Measurements from ENCODE around the gene KIF21B. TPM values are rescaled to one million over a fixed set of nuclear protein-coding genes. Genes with fewer than 3 reads are reported as not detected.
A peak's percentile ranks its signal among the peaks of the same experiment; 100 is the strongest.

The KIF21B gene
- total and polyA plus RNA-seq, 9 donors, result 0.58 to 1.2 (median 0.95) TPM

- Histone ChIP-seq H3K4me1 (ENCODE audit: control insufficient read depth, insufficient read depth, low read length) (peaks cover 6% of the 10 kb centered on the region), H3K9me3 (replicated peaks; ENCODE audit: control insufficient read depth, low read depth, low read length) (no peaks in the 10 kb centered on the region), H3K27me3 (ENCODE audit: control insufficient read depth, insufficient read depth, low read length) (peaks cover 4% of the 10 kb centered on the region), H3K4me3 (ENCODE audit: low read length) (no peak overlapping the region), H3K27ac (ENCODE audit: low read length) (no peak overlapping the region), H3K36me3 (ENCODE audit: control insufficient read depth, insufficient read depth, low read length) (no peaks in the 10 kb centered on the region)
- DNase-seq, result no peak
- no CpG with 5 or more reads among the region's 1 CpG for WGBS (ENCODE audit: insufficient coverage)
Measured at GRCh38 chr1:201032408-201032807, 8.9 kb upstream of the KIF21B start.

GRCh38 chr1:201028461-201028889 lies 5.0 kb upstream of the KIF21B start:
- Histone ChIP-seq H3K4me3 (ENCODE audit: low read length) (no peak overlapping the region), H3K27ac (ENCODE audit: low read length) (no peak overlapping the region), H3K27me3 (ENCODE audit: control insufficient read depth, insufficient read depth, low read length) (peaks cover 4% of the 10 kb centered on the region), H3K36me3 (ENCODE audit: control insufficient read depth, insufficient read depth, low read length) (no peaks in the 10 kb centered on the region), H3K9me3 (replicated peaks; ENCODE audit: control insufficient read depth, low read depth, low read length) (no peaks in the 10 kb centered on the region), H3K4me1 (ENCODE audit: control insufficient read depth, insufficient read depth, low read length) (peaks cover 33% of the 10 kb centered on the region)
- WGBS (ENCODE audit: insufficient coverage), result 81% methylated on average over 3 of the region's 7 CpGs
- no peak for DNase-seq

GRCh38 chr1:201026836-201027235 lies 3.3 kb upstream of the KIF21B start:
- DNase-seq, result no peak
- Histone ChIP-seq H3K4me3 (ENCODE audit: low read length) (no peak overlapping the region), H3K27ac (ENCODE audit: low read length) (no peak overlapping the region), H3K27me3 (ENCODE audit: control insufficient read depth, insufficient read depth, low read length) (peaks cover 16% of the 10 kb centered on the region), H3K9me3 (replicated peaks; ENCODE audit: control insufficient read depth, low read depth, low read length) (no peaks in the 10 kb centered on the region), H3K4me1 (ENCODE audit: control insufficient read depth, insufficient read depth, low read length) (peaks cover 39% of the 10 kb centered on the region), H3K36me3 (ENCODE audit: control insufficient read depth, insufficient read depth, low read length) (no peaks in the 10 kb centered on the region)
- no CpG with 5 or more reads among the region's 3 CpGs for WGBS (ENCODE audit: insufficient coverage)

GRCh38 chr1:201026234-201026633 lies 2.7 kb upstream of the KIF21B start:
- H3K27me3 ChIP-seq (ENCODE audit: control insufficient read depth, insufficient read depth, low read length), result peaks cover 22% of the 10 kb centered on the region
- H3K4me1 ChIP-seq (ENCODE audit: control insufficient read depth, insufficient read depth, low read length), result peaks cover 39% of the 10 kb centered on the region
- no peak overlapping the region for H3K4me3 ChIP-seq (ENCODE audit: low read length)
- H3K36me3 ChIP-seq (ENCODE audit: control insufficient read depth, insufficient read depth, low read length), result no peaks in the 10 kb centered on the region
- DNase-seq, result no peak
- H3K9me3 ChIP-seq (replicated peaks; ENCODE audit: control insufficient read depth, low read depth, low read length), result no peaks in the 10 kb centered on the region
- WGBS (ENCODE audit: insufficient coverage), result 40% methylated on average over 1 of the region's 3 CpGs
- H3K27ac ChIP-seq (ENCODE audit: low read length), result no peak overlapping the region

- no peak overlapping the region for H3K27ac ChIP-seq (ENCODE audit: low read length)
- H3K9me3 ChIP-seq (replicated peaks; ENCODE audit: control insufficient read depth, low read depth, low read length), result no peaks in the 10 kb centered on the region
- no peak for DNase-seq
- peaks cover 23% of the 10 kb centered on the region for H3K27me3 ChIP-seq (ENCODE audit: control insufficient read depth, insufficient read depth, low read length)
- WGBS (ENCODE audit: insufficient coverage), result 64% methylated on average over 7 of the region's 7 CpGs
- no peak overlapping the region for H3K4me3 ChIP-seq (ENCODE audit: low read length)
- peaks cover 43% of the 10 kb centered on the region for H3K4me1 ChIP-seq (ENCODE audit: control insufficient read depth, insufficient read depth, low read length)
- H3K36me3 ChIP-seq (ENCODE audit: control insufficient read depth, insufficient read depth, low read length), result no peaks in the 10 kb centered on the region
Measured at GRCh38 chr1:201025571-201026002, 2.1 kb upstream of the KIF21B start.

GRCh38 chr1:201024625-201024998 lies 1.1 kb upstream of the KIF21B start:
- 100% methylated on average over 1 of the region's 2 CpGs for WGBS (ENCODE audit: insufficient coverage)

GRCh38 chr1:201023920-201024624 lies 558 bp upstream of the KIF21B start:
- Histone ChIP-seq H3K27ac (ENCODE audit: low read length) (no peak overlapping the region), H3K4me3 (ENCODE audit: low read length) (no peak overlapping the region), H3K4me1 (ENCODE audit: control insufficient read depth, insufficient read depth, low read length) (peaks cover 47% of the 10 kb centered on the region)

More at GRCh38 chr1:201024625-201024998, 1.1 kb upstream of the KIF21B start:
- Histone ChIP-seq H3K4me1 (ENCODE audit: control insufficient read depth, insufficient read depth, low read length) (peaks cover 47% of the 10 kb centered on the region), H3K4me3 (ENCODE audit: low read length) (no peak overlapping the region), H3K27me3 (ENCODE audit: control insufficient read depth, insufficient read depth, low read length) (peaks cover 25% of the 10 kb centered on the region), H3K27ac (ENCODE audit: low read length) (no peak overlapping the region), H3K36me3 (ENCODE audit: control insufficient read depth, insufficient read depth, low read length) (no peaks in the 10 kb centered on the region), H3K9me3 (replicated peaks; ENCODE audit: control insufficient read depth, low read depth, low read length) (no peaks in the 10 kb centered on the region)
- no peak for DNase-seq

GRCh38 chr1:201022820-201023516 lies 546 bp downstream of the KIF21B start:
- Histone ChIP-seq H3K27ac (ENCODE audit: low read length) (no peak overlapping the region), H3K4me3 (ENCODE audit: low read length) (peak overlapping the region; percentile 43), H3K36me3 (ENCODE audit: control insufficient read depth, insufficient read depth, low read length) (no peaks in the 10 kb centered on the region), H3K9me3 (replicated peaks; ENCODE audit: control insufficient read depth, low read depth, low read length) (no peaks in the 10 kb centered on the region), H3K27me3 (ENCODE audit: control insufficient read depth, insufficient read depth, low read length) (peaks cover 25% of the 10 kb centered on the region), H3K4me1 (ENCODE audit: control insufficient read depth, insufficient read depth, low read length) (peaks cover 47% of the 10 kb centered on the region)
- no peak for DNase-seq
- WGBS (ENCODE audit: insufficient coverage), result under 1% methylated on average over 52 of the region's 56 CpGs

More at GRCh38 chr1:201023920-201024624, 558 bp upstream of the KIF21B start:
- Histone ChIP-seq H3K27me3 (ENCODE audit: control insufficient read depth, insufficient read depth, low read length) (peaks cover 25% of the 10 kb centered on the region), H3K36me3 (ENCODE audit: control insufficient read depth, insufficient read depth, low read length) (no peaks in the 10 kb centered on the region), H3K9me3 (replicated peaks; ENCODE audit: control insufficient read depth, low read depth, low read length) (no peaks in the 10 kb centered on the region)
- no peak for DNase-seq
- 33% methylated on average over 13 of the region's 17 CpGs for WGBS (ENCODE audit: insufficient coverage)

- DNase-seq, result no peak
- H3K36me3 ChIP-seq (ENCODE audit: control insufficient read depth, insufficient read depth, low read length), result no peaks in the 10 kb centered on the region
- peaks cover 25% of the 10 kb centered on the region for H3K27me3 ChIP-seq (ENCODE audit: control insufficient read depth, insufficient read depth, low read length)
- no peaks in the 10 kb centered on the region for H3K9me3 ChIP-seq (replicated peaks; ENCODE audit: control insufficient read depth, low read depth, low read length)
- H3K27ac ChIP-seq (ENCODE audit: low read length), result no peak overlapping the region
- H3K4me3 ChIP-seq (ENCODE audit: low read length), result peak overlapping the region; percentile 43
- WGBS (ENCODE audit: insufficient coverage), result 80% methylated on average over 2 of the region's 2 CpGs
- H3K4me1 ChIP-seq (ENCODE audit: control insufficient read depth, insufficient read depth, low read length), result peaks cover 52% of the 10 kb centered on the region
Measured at GRCh38 chr1:201022493-201022819, 1.1 kb downstream of the KIF21B start.

- WGBS (ENCODE audit: insufficient coverage), result 67% methylated on average over 3 of the region's 7 CpGs
- peaks cover 28% of the 10 kb centered on the region for H3K27me3 ChIP-seq (ENCODE audit: control insufficient read depth, insufficient read depth, low read length)
- H3K9me3 ChIP-seq (replicated peaks; ENCODE audit: control insufficient read depth, low read depth, low read length), result no peaks in the 10 kb centered on the region
- no peak for DNase-seq
- peaks cover 58% of the 10 kb centered on the region for H3K4me1 ChIP-seq (ENCODE audit: control insufficient read depth, insufficient read depth, low read length)
- no peak overlapping the region for H3K4me3 ChIP-seq (ENCODE audit: low read length)
- H3K27ac ChIP-seq (ENCODE audit: low read length), result no peak overlapping the region
- H3K36me3 ChIP-seq (ENCODE audit: control insufficient read depth, insufficient read depth, low read length), result no peaks in the 10 kb centered on the region
Measured at GRCh38 chr1:201021630-201022492, 1.7 kb downstream of the KIF21B start.

Measured in muscle of leg (tissue), 11 donors.